Trophoblast cell (in vitro differentiated cells and primary cell): Measurements from ENCODE around the gene RNF11. TPM values are rescaled to one million over a fixed set of nuclear protein-coding genes. Genes with fewer than 3 reads are reported as not detected.
A peak's percentile ranks its signal among the peaks of the same experiment; 100 is the strongest.

ENCODE experiments used
- DNase-seq, 2 donors: peaks; one replicate each; pipeline ENCODE4 v3.0.0-alpha.2; 2016
- H2AFZ ChIP-seq: 2 replicates; pipeline ENCODE4 v1.6.1; 2013; ENCODE audit warnings: low read length, moderate library complexity, mild to moderate bottlenecking; ENCODE audit not compliant: insufficient read depth, poor library complexity
- H2AK5ac ChIP-seq: 2 replicates; pipeline ENCODE4 v1.6.1; 2013; ENCODE audit warnings: mild to moderate bottlenecking, low read length
- H2BK120ac ChIP-seq: 2 replicates; pipeline ENCODE4 v1.6.1; 2013; ENCODE audit warnings: low read length, mild to moderate bottlenecking, moderate library complexity; ENCODE audit not compliant: insufficient read depth, poor library complexity
- H2BK12ac ChIP-seq: 2 replicates; pipeline ENCODE4 v1.6.1; 2013; ENCODE audit warnings: mild to moderate bottlenecking, low read length, moderate library complexity
- H2BK5ac ChIP-seq: 2 replicates; pipeline ENCODE4 v1.6.1; 2013; ENCODE audit warnings: low read length, low read depth, moderate library complexity, mild to moderate bottlenecking; ENCODE audit not compliant: poor library complexity
- H3K14ac ChIP-seq: 2 replicates; pipeline ENCODE4 v1.6.1; 2013; ENCODE audit warnings: mild to moderate bottlenecking, low read length
- H3K18ac ChIP-seq: 2 replicates; pipeline ENCODE4 v1.6.1; 2013; ENCODE audit warnings: mild to moderate bottlenecking, low read length
- H3K23ac ChIP-seq: 2 replicates; pipeline ENCODE4 v1.6.1; 2013; ENCODE audit warnings: low read length
- H3K27ac ChIP-seq: 2 replicates; pipeline ENCODE4 v1.5.1; 2013; ENCODE audit warnings: low read depth, mild to moderate bottlenecking, inconsistent platforms, low read length, moderate library complexity
- H3K27me3 ChIP-seq: 2 replicates; pipeline ENCODE4 v1.6.1; 2013; ENCODE audit warnings: inconsistent platforms, mild to moderate bottlenecking, low read length, moderate library complexity; ENCODE audit not compliant: insufficient read depth
- H3K36me3 ChIP-seq, 2 experiments: 1 replicate in 1 of 2; 2 replicates in 1 of 2; pipeline ENCODE4 v1.6.1; 2013; ENCODE audit warnings: low read length in 2 of 2, mild to moderate bottlenecking in 2 of 2, moderate library complexity in 1 of 2; ENCODE audit not compliant: insufficient read depth in 2 of 2, control insufficient read depth in 1 of 2
- H3K4ac ChIP-seq: 2 replicates; pipeline ENCODE4 v1.6.1; 2013; ENCODE audit warnings: low read depth, mild to moderate bottlenecking, low read length, moderate library complexity
- H3K4me1 ChIP-seq, 2 experiments: 1 replicate in 1 of 2; 2 replicates in 1 of 2; pipeline ENCODE4 v1.6.1; 2013; ENCODE audit warnings: low read length in 2 of 2, mild to moderate bottlenecking in 2 of 2, moderate library complexity in 1 of 2; ENCODE audit not compliant: insufficient read depth in 2 of 2, control insufficient read depth in 1 of 2
- H3K4me2 ChIP-seq: 2 replicates; pipeline ENCODE4 v1.6.1; 2013; ENCODE audit warnings: inconsistent platforms, mild to moderate bottlenecking, low read length, moderate library complexity
- H3K4me3 ChIP-seq: 2 replicates; pipeline ENCODE4 v1.5.1; 2013; ENCODE audit warnings: mild to moderate bottlenecking, low read depth, low read length, inconsistent platforms
- H3K79me1 ChIP-seq: one replicate; pipeline ENCODE4 v1.6.1; 2013; ENCODE audit warnings: low read length
- H3K79me2 ChIP-seq: 2 replicates; pipeline ENCODE4 v1.6.1; 2013; ENCODE audit warnings: low read length, mild to moderate bottlenecking; ENCODE audit not compliant: control insufficient read depth, insufficient read depth, poor library complexity
- H3K9ac ChIP-seq: 2 replicates; pipeline ENCODE4 v1.6.1; 2013; ENCODE audit warnings: mild to moderate bottlenecking, low read length
- H3K9me3 ChIP-seq: 2 replicates; pipeline ENCODE4 v1.6.1; 2013; ENCODE audit warnings: low read depth, mild to moderate bottlenecking, control low read depth, inconsistent platforms, low read length; ENCODE audit not compliant: insufficient read depth
- H4K12ac ChIP-seq: 2 replicates; pipeline ENCODE4 v1.6.1; 2013; ENCODE audit warnings: low read depth, mild to moderate bottlenecking, low read length, moderate library complexity
- H4K8ac ChIP-seq: 2 replicates; pipeline ENCODE4 v1.6.1; 2013; ENCODE audit warnings: low read depth, mild to moderate bottlenecking, low read length, moderate library complexity
- H4K91ac ChIP-seq: one replicate; pipeline ENCODE4 v1.6.1; 2013; ENCODE audit warnings: low read depth, mild to moderate bottlenecking, low read length, moderate library complexity
- WGBS: extraction: QIAGEN DNeasy Blood & Tissue Kit; methylation state at CpG from one replicate; pipeline ENCODE4 v1.1.7; 2013; ENCODE audit warnings: missing lambda C conversion rate; ENCODE audit not compliant: insufficient read length, insufficient coverage; ENCODE audit errors: extremely low coverage; 5-methylcytosine and 5-hydroxymethylcytosine counted together
- polyA plus RNA-seq: library from polyadenylated mRNA; stranded (reverse); fragments of 200-250 nt; gene quantifications from 2 replicates; pipeline ENCODE4 v1.2.3, GENCODE V29; 2013

RNF11 gene
- polyA plus RNA-seq, result 142 and 155 TPM in 2 replicates

GRCh38 chr1:51235673-51236530 is at the start of gene RNF11:
TSS of gene RNF11 (plus strand) at chr1:51236273. CDS start at chr1:51236757, 484 bp downstream.
- H4K12ac ChIP-seq, result peak within 1 kb of the TSS; percentile 70
- peak within 1 kb of the TSS; percentile 79 for H4K8ac ChIP-seq
- peaks cover 6 to 12% of the 10 kb centered on the region in 2 experiments for H3K4me1 ChIP-seq
- peak within 1 kb of the TSS; percentile 87 for H4K91ac ChIP-seq
- no peaks in the 10 kb centered on the region for H3K36me3 ChIP-seq
- peak within 1 kb of the TSS; percentile 79 for H2BK12ac ChIP-seq
- H3K4me3 ChIP-seq, result peak within 1 kb of the TSS; percentile 96
- no peaks in the 10 kb centered on the region for H3K27me3 ChIP-seq
- peaks cover 16% of the 10 kb centered on the region for H3K79me1 ChIP-seq
- peak within 1 kb of the TSS; percentile 91 for H3K18ac ChIP-seq
- DNase-seq, result peak; percentile 92 to 96
- H3K4ac ChIP-seq, result peak within 1 kb of the TSS; percentile 90
- H2BK120ac ChIP-seq, result peak within 1 kb of the TSS; percentile 82
- peaks cover 19% of the 10 kb centered on the region for H3K79me2 ChIP-seq
- H3K4me2 ChIP-seq, result peak within 1 kb of the TSS; percentile 89
- H3K9ac ChIP-seq, result peak within 1 kb of the TSS; percentile 96
- peak within 1 kb of the TSS; percentile 75 for H3K27ac ChIP-seq
- H3K14ac ChIP-seq, result peak within 1 kb of the TSS; percentile 92
- no peak within 1 kb of the TSS for H3K23ac ChIP-seq
- peak within 1 kb of the TSS; percentile 72 for H2AFZ ChIP-seq
- H2BK5ac ChIP-seq, result peak within 1 kb of the TSS; percentile 82
- WGBS, result no CpG with 5 or more reads among the region's 57 CpGs
- no peaks in the 10 kb centered on the region for H3K9me3 ChIP-seq
- peak within 1 kb of the TSS; percentile 51 for H2AK5ac ChIP-seq

- H2BK5ac ChIP-seq, result no peak overlapping the region
- no peak overlapping the region for H3K14ac ChIP-seq
- H4K12ac ChIP-seq, result no peak overlapping the region
- DNase-seq, result no peak
- H3K79me1 ChIP-seq, result no peaks in the 10 kb centered on the region
- no peak overlapping the region for H3K18ac ChIP-seq
- H3K79me2 ChIP-seq, result no peaks in the 10 kb centered on the region
- no peak overlapping the region for H4K8ac ChIP-seq
- H2AK5ac ChIP-seq, result no peak overlapping the region
- H3K9ac ChIP-seq, result no peak overlapping the region
- no peak overlapping the region for H3K4me2 ChIP-seq
- no peak overlapping the region for H2BK120ac ChIP-seq
- no peaks in the 10 kb centered on the region for H3K4me1 ChIP-seq
- H3K9me3 ChIP-seq, result no peaks in the 10 kb centered on the region
- no peaks in the 10 kb centered on the region for H3K27me3 ChIP-seq
- no peak overlapping the region for H4K91ac ChIP-seq
- no peak overlapping the region for H2AFZ ChIP-seq
- H3K4ac ChIP-seq, result no peak overlapping the region
- no peak overlapping the region for H3K4me3 ChIP-seq
- H2BK12ac ChIP-seq, result no peak overlapping the region
- H3K27ac ChIP-seq, result no peak overlapping the region
- no peak overlapping the region for H3K23ac ChIP-seq
- no peaks in the 10 kb centered on the region for H3K36me3 ChIP-seq
These were observed 47.8 kb upstream of the RNF11 start for GRCh38 chr1:51188230-51188629.

- Histone ChIP-seq H2BK120ac (no peak overlapping the region), H3K4me2 (no peak overlapping the region), H2AFZ (no peak overlapping the region), H3K36me3 (no peaks in the 10 kb centered on the region), H3K23ac (no peak overlapping the region), H3K4me1 (no peaks in the 10 kb centered on the region), H3K79me1 (no peaks in the 10 kb centered on the region), H2BK12ac (no peak overlapping the region), H4K8ac (no peak overlapping the region), H2BK5ac (no peak overlapping the region), H4K91ac (no peak overlapping the region), H4K12ac (no peak overlapping the region), H3K79me2 (no peaks in the 10 kb centered on the region), H3K18ac (no peak overlapping the region), H3K9me3 (no peaks in the 10 kb centered on the region), H3K4ac (no peak overlapping the region), H3K14ac (no peak overlapping the region), H3K27ac (no peak overlapping the region), H3K27me3 (no peaks in the 10 kb centered on the region), H3K9ac (no peak overlapping the region), H3K4me3 (no peak overlapping the region), H2AK5ac (no peak overlapping the region)
- peak; percentile 15 to 78 for DNase-seq
- no CpG with 5 or more reads among the region's 2 CpGs for WGBS
These were observed 46.5 kb upstream of the RNF11 start for GRCh38 chr1:51189421-51190073.

GRCh38 chr1:51190961-51191360 is 45.1 kb upstream of the RNF11 start:
- Histone ChIP-seq H4K8ac (no peak overlapping the region), H3K27me3 (no peaks in the 10 kb centered on the region), H4K12ac (no peak overlapping the region), H3K79me1 (no peaks in the 10 kb centered on the region), H3K4me1 (no peaks in the 10 kb centered on the region), H3K79me2 (no peaks in the 10 kb centered on the region), H3K4me2 (no peak overlapping the region), H3K23ac (no peak overlapping the region), H3K18ac (no peak overlapping the region), H4K91ac (no peak overlapping the region), H2AFZ (no peak overlapping the region), H3K4ac (no peak overlapping the region), H3K36me3 (no peaks in the 10 kb centered on the region), H3K27ac (no peak overlapping the region), H2BK12ac (no peak overlapping the region), H3K9ac (no peak overlapping the region), H2AK5ac (no peak overlapping the region), H3K4me3 (no peak overlapping the region), H3K9me3 (no peaks in the 10 kb centered on the region), H2BK120ac (no peak overlapping the region), H2BK5ac (no peak overlapping the region), H3K14ac (no peak overlapping the region)
- WGBS, result no CpG with 5 or more reads among the region's 1 CpG
- no peak for DNase-seq
